Loucy (cell line): ENCODE results near the gene HDGFL3.

Experiments
- H2AFZ ChIP-seq: fragments of 200-600 bp; sonication (generic); 2 replicates; pipeline ENCODE4 v1.6.0; 2016; ENCODE audit warnings: antibody characterized with exemption, mild to moderate bottlenecking, low read length, moderate library complexity
- H3F3A ChIP-seq: fragments of 200-600 bp; 2 replicates; pipeline ENCODE4 v1.6.0; 2016; ENCODE audit warnings: antibody characterized with exemption, low read depth, mild to moderate bottlenecking
- H3K27me3 ChIP-seq: fragments of 200-600 bp; sonication (generic); 2 replicates; pipeline ENCODE4 v1.6.1; 2014; ENCODE audit warnings: low read length, mild to moderate bottlenecking; ENCODE audit not compliant: insufficient read depth, poor library complexity, severe bottlenecking
- H3K36me3 ChIP-seq: fragments of 200-600 bp; sonication (generic); 2 replicates; pipeline ENCODE4 v1.6.1; 2016; ENCODE audit warnings: low read length; ENCODE audit not compliant: insufficient read depth
- H3K4me1 ChIP-seq: fragments of 200-600 bp; sonication (generic); 2 replicates; pipeline ENCODE4 v1.5.1; 2014; ENCODE audit warnings: low read length, mild to moderate bottlenecking; ENCODE audit not compliant: insufficient read depth, poor library complexity, severe bottlenecking
- H3K4me2 ChIP-seq: fragments of 200-600 bp; sonication (generic); 2 replicates; pipeline ENCODE4 v1.6.0; 2014; ENCODE audit warnings: antibody characterized with exemption, low read length, low read depth, mild to moderate bottlenecking; ENCODE audit not compliant: poor library complexity, severe bottlenecking
- H3K4me3 ChIP-seq: fragments of 200-600 bp; sonication (generic); 2 replicates; pipeline ENCODE4 v1.5.1; 2014; ENCODE audit warnings: low read length, mild to moderate bottlenecking, mixed read lengths; ENCODE audit not compliant: poor library complexity, severe bottlenecking
- H3K79me2 ChIP-seq: fragments of 200-600 bp; sonication (generic); 2 replicates; pipeline ENCODE4 v1.6.1; 2014; ENCODE audit warnings: low read length; ENCODE audit not compliant: insufficient read depth
- H3K9ac ChIP-seq: fragments of 200-600 bp; sonication (generic); 2 replicates; pipeline ENCODE4 v1.6.0; 2014; ENCODE audit warnings: mild to moderate bottlenecking, low read depth, low read length, moderate library complexity; ENCODE audit not compliant: poor library complexity, severe bottlenecking
- H3K9me2 ChIP-seq: fragments of 200-600 bp; sonication (generic); replicated peaks from 2 replicates; pipeline ENCODE4 v1.6.1; 2016; ENCODE audit warnings: low read depth, low read length, mixed read lengths
- H3K9me3 ChIP-seq: fragments of 200-600 bp; sonication (generic); 2 replicates; pipeline ENCODE4 v1.6.1; 2014; ENCODE audit warnings: mild to moderate bottlenecking, antibody characterized with exemption, low read length, low read depth; ENCODE audit not compliant: insufficient read depth
- H4K20me1 ChIP-seq: fragments of 200-600 bp; sonication (generic); 2 replicates; pipeline ENCODE4 v1.6.0; 2014; ENCODE audit warnings: antibody characterized with exemption, low read length, mild to moderate bottlenecking; ENCODE audit not compliant: insufficient read depth, poor library complexity, severe bottlenecking
- CTCF ChIP-seq: fragments of 200-600 bp; sonication (generic); conservative IDR thresholded peaks from 2 replicates; pipeline ENCODE4 v1.5.1; 2014; ENCODE audit warnings: mild to moderate bottlenecking, antibody characterized with exemption, low read length
- EZH2phosphoT487 ChIP-seq: fragments of 200-600 bp; IDR thresholded peaks from 2 replicates; pipeline ENCODE4 v1.6.1; 2018; ENCODE audit warnings: antibody characterized with exemption, mild to moderate bottlenecking, moderate library complexity, borderline replicate concordance

Gene HDGFL3

DNA sequence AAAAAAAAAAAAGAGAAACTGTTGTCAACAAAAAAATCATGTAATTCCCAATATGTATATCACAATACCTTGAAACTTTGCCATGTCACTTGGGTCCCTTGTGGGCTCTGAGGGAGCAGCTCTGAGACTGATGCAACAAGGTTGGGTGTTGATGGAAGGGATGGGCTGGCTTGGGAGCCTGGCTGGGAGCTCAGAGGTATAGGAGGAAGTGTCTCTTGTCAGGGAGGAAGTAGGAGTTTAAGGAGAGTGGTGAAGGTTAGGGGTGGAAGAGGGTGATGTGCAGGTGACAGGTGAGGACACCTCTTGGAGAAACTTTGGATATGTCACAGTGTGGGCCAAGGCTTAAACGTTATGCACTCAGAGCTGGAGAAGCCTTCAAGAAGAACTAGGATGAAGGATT is 102.2 kb downstream of the HDGFL3 start:
- Histone ChIP-seq H3F3A (no peaks in the 10 kb centered on the region), H4K20me1 (no peaks in the 10 kb centered on the region), H3K9me2 (no peaks in the 10 kb centered on the region), H3K4me2 (no peak overlapping the region), H3K4me3 (no peak overlapping the region), H3K4me1 (peaks cover 23% of the 10 kb centered on the region), H3K79me2 (no peaks in the 10 kb centered on the region), H3K9me3 (no peaks in the 10 kb centered on the region), H3K9ac (no peak overlapping the region), H3K36me3 (no peaks in the 10 kb centered on the region), H3K27me3 (no peaks in the 10 kb centered on the region), H2AFZ (no peak overlapping the region)
- TF ChIP-seq EZH2phosphoT487, result no peak
- no peak for TF ChIP-seq CTCF

- peaks cover 15% of the 10 kb centered on the region for H3K4me1 ChIP-seq
- H3F3A ChIP-seq, result no peaks in the 10 kb centered on the region
- no peaks in the 10 kb centered on the region for H3K27me3 ChIP-seq
- no peak overlapping the region for H2AFZ ChIP-seq
- H3K9me2 ChIP-seq, result no peaks in the 10 kb centered on the region
- H3K9me3 ChIP-seq, result no peaks in the 10 kb centered on the region
- H3K4me3 ChIP-seq, result no peak overlapping the region
- H4K20me1 ChIP-seq, result no peaks in the 10 kb centered on the region
- H3K4me2 ChIP-seq, result no peak overlapping the region
- H3K9ac ChIP-seq, result no peak overlapping the region
- no peaks in the 10 kb centered on the region for H3K79me2 ChIP-seq
- TF ChIP-seq EZH2phosphoT487 (no peak), CTCF (no peak)
- no peaks in the 10 kb centered on the region for H3K36me3 ChIP-seq
These were observed 103.5 kb downstream of the HDGFL3 start for GRCh38 chr15:83104141-83104540.

GRCh38 chr15:83102346-83102745 is 105.3 kb downstream of the HDGFL3 start:
- peaks cover 7% of the 10 kb centered on the region for H3K27me3 ChIP-seq
- TF ChIP-seq CTCF, result no peak
- TF ChIP-seq EZH2phosphoT487, result no peak

More at GRCh38 chr15:83102346-83102745, 105.3 kb downstream of the HDGFL3 start:
- Histone ChIP-seq H4K20me1 (no peaks in the 10 kb centered on the region), H3K36me3 (no peaks in the 10 kb centered on the region), H3K9ac (no peak overlapping the region), H2AFZ (no peak overlapping the region), H3F3A (no peaks in the 10 kb centered on the region), H3K4me3 (no peak overlapping the region), H3K79me2 (no peaks in the 10 kb centered on the region), H3K4me1 (no peaks in the 10 kb centered on the region), H3K9me2 (no peaks in the 10 kb centered on the region), H3K9me3 (no peaks in the 10 kb centered on the region), H3K4me2 (no peak overlapping the region)
